Measurements from ENCODE around the gene AMIGO1.
"Not testable (repeated sequence)": the region's sequence is repeated elsewhere in the genome, so short reads cannot be mapped to it uniquely, and the experiment has no call there.

AMIGO1 gene

GRCh38 chr1:109483672-109484518 is 25.6 kb downstream of the AMIGO1 start, which contains the start of gene ATXN7L2:
ATXN7L2 (plus strand) TSS chr1:109483905; CDS start chr1:109483954, 49 bp downstream.
- DNase-seq (ENCODE audit: low read depth in 2 of 2), result peak; percentile 81 to 85

GRCh38 chr1:109482791-109483671 is 26.5 kb downstream of the AMIGO1 start:
- DNase-seq (ENCODE audit: low read depth in 2 of 2), result no peak

- no peak for DNase-seq (ENCODE audit: low read depth in 2 of 2)
These were observed 27.3 kb downstream of the AMIGO1 start for GRCh38 chr1:109482242-109482641.

GRCh38 chr1:109481646-109482045 is 27.9 kb downstream of the AMIGO1 start:
- DNase-seq (ENCODE audit: low read depth in 2 of 2), result no peak

GRCh38 chr1:109479901-109480300 is 29.6 kb downstream of the AMIGO1 start:
- DNase-seq (ENCODE audit: low read depth in 2 of 2), result no peak

GRCh38 chr1:109479311-109479710 is 30.2 kb downstream of the AMIGO1 start:
- no peak for DNase-seq (ENCODE audit: low read depth in 2 of 2)

GRCh38 chr1:109478806-109479205 is 30.7 kb downstream of the AMIGO1 start:
- DNase-seq (ENCODE audit: low read depth in 2 of 2), result no peak

GRCh38 chr1:109477821-109478220 is 31.7 kb downstream of the AMIGO1 start:
- DNase-seq (ENCODE audit: low read depth in 2 of 2), result no peak

- no peak for DNase-seq (ENCODE audit: low read depth in 2 of 2)
These were observed 32.7 kb downstream of the AMIGO1 start for GRCh38 chr1:109476825-109477224.

GRCh38 chr1:109475261-109475660 is 34.3 kb downstream of the AMIGO1 start:
- no peak for DNase-seq (ENCODE audit: low read depth in 2 of 2)

- no peak for DNase-seq (ENCODE audit: low read depth in 2 of 2)
These were observed 34.8 kb downstream of the AMIGO1 start for GRCh38 chr1:109474697-109475096.

- DNase-seq (ENCODE audit: low read depth in 2 of 2), result not testable (repeated sequence)
These were observed 36.1 kb downstream of the AMIGO1 start for GRCh38 chr1:109473284-109474057.

- no peak for DNase-seq (ENCODE audit: low read depth in 2 of 2)
These were observed 36.7 kb downstream of the AMIGO1 start for GRCh38 chr1:109472779-109473178.

- DNase-seq (ENCODE audit: low read depth in 2 of 2), result no peak
These were observed 39.3 kb downstream of the AMIGO1 start for GRCh38 chr1:109470245-109470644.

GRCh38 chr1:109468903-109469302 is 40.6 kb downstream of the AMIGO1 start:
- DNase-seq (ENCODE audit: low read depth in 2 of 2), result no peak

GRCh38 chr1:109468061-109468460 is 41.5 kb downstream of the AMIGO1 start:
- DNase-seq (ENCODE audit: low read depth in 2 of 2), result no peak

GRCh38 chr1:109467301-109467777 is 42.2 kb downstream of the AMIGO1 start:
- DNase-seq (ENCODE audit: low read depth in 2 of 2), result no peak

GRCh38 chr1:109466452-109467300 is 42.9 kb downstream of the AMIGO1 start, which contains the start of gene SYPL2:
SYPL2 (plus strand) TSS chr1:109466546; CDS start chr1:109466844, 298 bp downstream.
- no peak for DNase-seq (ENCODE audit: low read depth in 2 of 2)

GRCh38 chr1:109466125-109466451 is 43.4 kb downstream of the AMIGO1 start:
- no peak for DNase-seq (ENCODE audit: low read depth in 2 of 2)

- DNase-seq (ENCODE audit: low read depth in 2 of 2), result no peak
These were observed 51.7 kb downstream of the AMIGO1 start for GRCh38 chr1:109457819-109458218.
